ENCODE data around the gene MISP3.

The MISP3 gene

DNA sequence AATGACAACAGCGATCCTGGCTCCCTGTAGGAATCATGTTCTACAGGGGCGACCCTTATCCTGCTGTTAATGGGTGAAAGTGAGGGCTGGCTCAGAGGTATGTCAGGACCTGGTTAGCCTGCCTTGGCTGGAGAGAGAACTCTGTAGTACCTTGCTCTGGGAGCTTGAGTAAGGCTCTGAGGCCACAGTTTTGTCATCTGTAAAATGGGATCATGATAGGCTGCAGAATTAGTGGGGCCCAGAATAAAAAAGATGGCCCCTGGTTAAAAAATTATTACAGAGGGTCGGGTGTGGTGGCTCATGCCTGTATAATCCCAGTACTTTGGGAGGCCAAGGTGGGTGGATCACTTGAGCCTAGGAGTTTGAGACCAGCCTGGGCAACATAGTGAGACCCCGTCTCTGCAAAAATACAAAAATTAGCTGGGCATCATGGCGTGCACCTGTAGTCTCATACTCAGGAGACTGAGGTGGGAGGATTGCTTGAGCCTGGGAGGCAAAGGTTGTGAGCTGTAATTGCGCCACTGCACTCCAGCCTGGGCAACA lies 28.5 kb downstream of the MISP3 start:
- DNase-seq (ENCODE audit: low read depth in 1 of 2, low spot score in 1 of 2): no peak

DNA sequence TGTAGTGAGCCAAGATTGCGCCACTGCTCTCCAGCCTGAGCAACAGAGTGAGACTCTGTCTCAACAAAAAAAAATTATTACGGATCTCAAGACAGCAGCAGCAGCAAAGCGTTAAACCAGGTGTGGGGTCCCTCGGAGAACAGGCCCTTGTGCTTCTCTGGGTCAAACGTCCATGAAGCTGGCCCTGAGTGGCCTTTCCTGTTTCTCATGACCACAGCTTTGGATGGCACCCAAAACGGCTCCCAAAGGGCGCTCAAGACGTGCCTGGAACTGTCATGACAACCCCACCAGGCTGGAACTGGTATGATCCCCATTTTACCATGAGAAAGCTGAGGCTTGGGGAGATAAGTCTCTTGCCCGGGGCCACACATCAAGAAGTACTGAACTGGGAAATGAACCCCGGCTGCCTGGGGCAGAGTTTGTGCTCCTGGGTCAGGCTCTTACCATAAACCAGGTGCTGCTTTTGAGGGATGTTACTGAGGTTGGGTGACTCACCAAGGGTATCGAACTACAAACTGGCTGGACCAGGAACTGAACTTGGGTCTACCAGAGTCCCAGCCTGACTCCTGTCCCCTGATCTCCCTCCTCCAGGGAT lies 29.6 kb downstream of the MISP3 start:
- DNase-seq (ENCODE audit: low read depth in 1 of 2, low spot score in 1 of 2): no peak

DNA sequence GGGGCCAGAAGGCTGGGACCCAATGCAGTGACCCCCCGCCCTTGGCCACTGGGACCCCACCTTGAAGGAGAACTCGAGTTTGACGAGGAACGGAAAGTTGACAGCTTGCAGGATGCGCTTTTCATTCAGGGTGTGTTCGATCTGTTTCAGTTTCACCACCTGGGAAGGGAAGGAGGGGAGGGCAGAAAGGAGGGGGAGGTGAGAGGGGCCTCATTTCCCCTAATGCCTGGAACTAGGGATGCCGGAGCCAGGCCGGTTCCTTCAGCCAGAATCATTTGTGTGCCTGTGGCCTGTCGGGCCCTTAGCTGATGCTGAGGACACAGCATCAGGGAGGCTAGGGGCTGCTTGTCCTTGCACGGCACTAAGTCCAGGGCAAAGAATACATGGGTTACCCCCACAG lies 30.2 kb downstream of the MISP3 start:
- no peak for DNase-seq (ENCODE audit: low read depth in 1 of 2, low spot score in 1 of 2)

DNA sequence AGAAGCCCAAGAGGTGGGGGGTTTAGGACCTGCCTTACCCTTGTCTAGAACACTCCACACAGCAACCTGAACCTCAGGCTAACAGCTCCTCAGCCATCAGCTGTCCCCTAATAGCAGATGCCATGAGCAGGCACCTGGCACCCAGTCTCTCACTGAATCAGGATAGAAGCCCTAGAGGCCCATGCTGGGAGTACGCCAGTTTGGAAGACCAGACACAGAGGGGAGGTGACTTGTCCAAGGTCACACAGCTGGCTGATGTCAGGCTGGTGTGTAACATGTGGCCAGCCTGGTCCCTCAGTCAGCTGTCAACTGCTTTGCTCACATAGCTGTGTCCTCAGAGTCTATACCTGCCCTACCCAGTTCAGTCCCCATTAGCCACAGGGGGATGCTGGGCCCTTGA lies 30.7 kb downstream of the MISP3 start:
- no peak for DNase-seq (ENCODE audit: low read depth in 1 of 2, low spot score in 1 of 2)

DNA sequence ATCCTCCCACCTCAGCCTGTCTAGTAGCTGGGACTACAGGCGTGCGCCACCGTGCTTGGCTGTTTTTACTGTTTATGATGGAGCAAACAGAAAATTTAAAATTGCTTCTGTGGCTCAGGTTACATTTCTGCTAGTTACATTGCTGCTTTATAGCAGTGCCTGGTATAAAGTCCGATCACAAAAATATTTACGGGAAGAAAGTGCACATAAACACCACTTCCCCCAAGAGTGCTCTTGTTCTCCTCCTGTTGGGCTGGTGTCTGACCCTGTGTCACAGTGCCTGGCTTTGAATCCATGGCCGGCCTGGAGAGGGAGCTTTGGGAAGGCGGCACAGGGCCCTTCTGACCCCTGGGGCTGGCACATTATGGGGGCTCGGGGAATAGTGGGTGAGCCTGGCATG lies 33.1 kb downstream of the MISP3 start:
- DNase-seq (ENCODE audit: low read depth in 1 of 2, low spot score in 1 of 2): no peak

DNA sequence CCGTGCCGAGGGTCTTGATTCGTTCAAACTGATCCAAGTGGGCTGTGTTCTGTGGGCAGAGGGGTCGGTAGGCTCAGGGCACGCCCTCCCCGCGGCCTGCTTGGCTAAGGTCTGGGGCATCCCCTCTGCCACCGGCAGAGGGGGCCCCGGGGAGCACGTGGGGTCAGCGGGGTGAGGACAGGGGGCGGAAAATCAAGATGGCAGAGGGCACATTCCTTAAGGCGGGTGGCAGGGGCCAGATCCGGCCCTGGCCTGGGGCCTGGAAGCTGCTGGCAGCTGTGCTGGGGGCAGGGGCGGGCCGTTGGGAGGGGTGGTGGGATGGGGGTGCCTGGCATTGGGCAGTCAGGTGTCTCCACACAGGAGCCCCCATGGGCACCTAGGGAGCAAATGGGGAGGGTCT lies 34.3 kb downstream of the MISP3 start:
- DNase-seq (ENCODE audit: low read depth in 1 of 2, low spot score in 1 of 2): no peak

DNA sequence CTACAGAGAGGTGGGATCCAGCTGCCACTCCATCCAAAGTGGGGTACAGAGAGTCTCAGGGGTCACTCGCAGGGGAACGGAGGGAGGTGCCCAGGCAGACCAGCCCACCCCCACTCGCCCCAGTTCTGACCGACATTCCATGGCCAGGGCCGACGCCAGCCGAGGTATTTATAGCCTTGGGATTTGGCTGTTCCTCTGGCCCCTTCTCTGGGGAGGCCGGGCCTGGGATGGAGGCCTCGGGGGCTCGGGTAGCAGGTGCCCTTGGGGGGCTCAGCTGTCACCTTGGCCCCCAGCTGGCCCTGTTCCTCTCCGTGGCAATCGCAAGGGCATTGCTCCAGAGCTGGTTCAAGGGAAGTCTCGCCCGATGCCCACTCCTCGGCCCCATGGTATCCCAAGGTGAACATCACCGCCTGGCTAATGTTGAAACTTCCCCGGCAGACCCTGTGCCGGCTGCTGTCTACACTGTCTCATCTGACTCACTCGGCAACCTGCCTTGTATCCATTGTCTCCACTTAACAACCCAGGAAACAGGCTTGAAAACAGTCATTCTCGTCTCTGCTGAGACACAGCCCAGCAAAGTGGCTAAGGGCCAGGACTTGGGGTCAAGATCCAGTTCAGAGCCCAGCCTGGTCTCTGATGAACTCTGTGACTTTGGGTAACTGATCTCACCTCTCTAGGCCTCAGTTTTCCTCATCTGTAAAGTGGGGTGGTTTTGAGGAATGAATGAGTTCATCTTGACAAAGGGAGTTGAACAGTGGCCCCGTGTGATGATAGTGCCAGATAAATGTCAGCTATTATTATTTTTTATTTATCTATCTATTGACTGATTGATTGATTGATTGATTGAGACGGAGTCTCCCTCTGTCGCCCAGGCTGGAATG lies 35.2 kb downstream of the MISP3 start:
- DNase-seq (ENCODE audit: low read depth in 1 of 2, low spot score in 1 of 2): no peak

DNA sequence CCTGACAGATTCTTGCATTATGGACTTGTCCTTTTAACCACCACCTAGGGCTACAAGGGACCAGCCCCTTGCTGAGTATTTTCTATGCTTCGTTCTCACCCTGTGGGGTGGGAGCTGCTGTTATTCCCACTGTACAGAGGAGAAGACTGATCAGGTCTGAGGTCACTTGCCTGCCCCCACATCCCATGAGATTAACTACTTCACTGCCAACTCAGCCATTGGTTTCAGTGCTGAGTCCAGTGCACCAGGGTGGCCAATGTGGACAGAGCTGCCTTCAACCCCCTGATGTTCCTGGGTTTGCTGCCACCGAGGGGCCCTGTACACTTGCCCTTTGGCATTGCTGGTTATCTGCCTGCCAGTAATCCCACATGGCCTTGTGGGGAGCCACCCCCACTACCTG lies 38.1 kb downstream of the MISP3 start:
- DNase-seq (ENCODE audit: low read depth in 1 of 2, low spot score in 1 of 2): no peak

DNA sequence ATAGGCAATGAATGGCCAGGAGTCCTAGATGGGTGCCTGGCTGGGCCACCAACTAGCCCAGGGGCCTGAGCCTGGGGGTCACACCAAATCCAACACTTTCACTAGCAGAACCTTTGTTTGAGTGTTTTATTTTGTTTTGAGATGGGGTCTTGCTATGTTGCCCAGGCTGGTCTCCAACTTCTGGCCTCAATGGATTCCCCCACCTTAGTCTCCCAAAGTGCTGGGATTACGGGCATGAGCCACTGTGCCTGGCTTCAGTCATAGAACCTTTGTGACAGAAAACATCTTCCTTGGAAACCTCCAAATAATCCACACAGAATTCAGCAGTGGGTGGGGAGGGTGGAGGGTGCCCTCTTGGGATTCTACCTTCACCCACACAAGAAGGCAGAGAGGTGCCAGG lies 38.9 kb downstream of the MISP3 start:
- no peak for DNase-seq (ENCODE audit: low read depth in 1 of 2, low spot score in 1 of 2)

DNA sequence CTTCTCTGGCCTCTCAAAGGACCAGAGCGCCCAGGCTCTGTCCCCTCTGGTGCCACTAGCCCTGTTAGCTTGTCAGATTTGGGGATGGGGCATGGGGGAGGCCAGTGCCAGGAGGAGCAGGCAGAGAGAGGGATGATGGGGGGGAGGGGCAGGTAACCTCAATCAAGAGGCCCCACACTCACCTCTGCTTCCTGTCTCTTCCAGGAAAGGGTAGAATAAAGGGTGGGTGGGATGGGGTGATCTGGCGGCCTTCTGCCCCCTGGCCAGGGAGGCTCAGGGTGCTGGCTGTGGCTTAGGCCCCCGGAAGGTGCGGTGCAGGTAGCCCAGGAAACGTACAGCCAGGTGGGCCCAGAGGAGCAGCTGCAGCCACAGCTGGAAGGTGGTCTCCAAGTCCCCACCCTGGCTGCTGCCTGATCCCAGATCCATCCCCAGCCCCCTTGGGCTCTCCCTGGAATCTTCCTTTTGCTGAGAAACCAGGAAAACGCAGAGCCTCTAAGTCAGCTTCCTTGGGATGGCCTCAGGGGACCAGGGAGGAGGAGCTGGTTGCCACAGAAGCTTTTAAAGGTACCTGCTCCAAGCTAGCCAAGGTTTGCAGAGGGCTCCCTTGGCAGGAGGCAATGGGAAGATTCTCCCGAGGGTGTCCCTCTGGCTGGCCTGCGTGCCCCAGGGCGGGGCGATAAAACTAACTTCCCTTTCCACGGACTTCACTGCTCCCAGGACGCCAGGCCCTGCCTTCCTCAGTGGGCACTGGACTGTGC lies 39.6 kb downstream of the MISP3 start:
- DNase-seq (ENCODE audit: low read depth in 1 of 2, low spot score in 1 of 2): no peak

DNA sequence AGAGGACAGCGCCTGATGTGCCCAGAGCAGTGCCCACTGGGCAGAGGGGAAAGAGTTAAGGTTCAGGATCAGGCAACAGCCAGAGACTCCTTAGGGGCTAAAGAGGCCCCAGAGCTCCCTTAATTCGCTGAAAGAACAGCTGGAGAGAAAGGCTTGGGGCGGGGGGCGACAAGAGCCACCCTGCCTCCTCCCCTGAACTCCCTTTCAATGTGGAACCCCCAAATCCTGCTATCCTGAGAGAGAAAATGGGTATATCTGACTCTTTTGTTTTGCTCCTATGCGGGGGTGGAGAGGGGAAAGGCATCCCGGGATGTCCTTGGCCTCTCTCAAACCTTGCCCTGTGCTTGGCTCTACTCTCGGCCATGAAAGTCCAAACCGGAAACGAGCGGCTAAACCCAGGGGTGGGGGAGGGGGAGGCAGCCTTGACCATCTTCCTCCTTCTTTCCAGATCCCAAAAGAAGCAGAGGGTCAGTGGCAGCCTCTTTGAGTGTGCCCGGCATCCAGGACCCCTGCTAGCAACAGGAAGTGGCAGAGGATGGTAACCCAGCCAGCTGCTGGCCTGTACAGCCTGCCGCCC lies 40.3 kb downstream of the MISP3 start:
- DNase-seq (ENCODE audit: low read depth in 1 of 2, low spot score in 1 of 2): no peak

DNA sequence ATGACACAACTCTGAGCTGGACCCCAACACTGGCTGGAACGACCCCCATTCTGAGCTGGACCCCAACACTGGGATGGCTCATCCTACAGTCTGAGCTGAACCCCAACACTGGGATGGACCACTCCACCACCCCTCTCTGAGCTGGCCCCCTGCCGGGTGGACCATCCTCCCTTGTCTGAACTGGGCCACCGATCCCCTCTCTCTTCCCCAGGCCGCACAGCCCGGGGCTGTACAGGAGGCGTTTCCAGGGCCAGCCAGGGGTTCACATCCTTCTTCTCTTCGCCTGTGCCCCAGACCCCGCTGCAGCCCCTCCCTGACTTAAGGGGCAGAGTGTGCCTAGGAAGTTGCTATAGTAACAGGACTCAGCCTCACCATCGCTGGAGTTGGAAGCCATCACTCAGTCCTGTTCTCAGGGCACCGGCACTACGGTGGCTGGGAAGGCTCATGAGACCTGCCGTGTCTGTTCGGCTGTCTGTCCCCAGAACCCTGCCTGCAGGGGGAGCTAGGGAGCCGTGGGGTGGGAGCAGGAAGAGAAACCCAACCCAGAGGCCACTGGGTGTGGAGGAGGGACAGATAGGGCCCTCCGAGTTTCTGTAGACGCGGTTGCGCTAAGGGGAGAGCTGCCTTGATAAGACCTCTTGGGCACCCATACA lies 41.3 kb downstream of the MISP3 start:
- DNase-seq (ENCODE audit: low read depth in 1 of 2, low spot score in 1 of 2): peak in 1 of 2 donors; percentile 39

DNA sequence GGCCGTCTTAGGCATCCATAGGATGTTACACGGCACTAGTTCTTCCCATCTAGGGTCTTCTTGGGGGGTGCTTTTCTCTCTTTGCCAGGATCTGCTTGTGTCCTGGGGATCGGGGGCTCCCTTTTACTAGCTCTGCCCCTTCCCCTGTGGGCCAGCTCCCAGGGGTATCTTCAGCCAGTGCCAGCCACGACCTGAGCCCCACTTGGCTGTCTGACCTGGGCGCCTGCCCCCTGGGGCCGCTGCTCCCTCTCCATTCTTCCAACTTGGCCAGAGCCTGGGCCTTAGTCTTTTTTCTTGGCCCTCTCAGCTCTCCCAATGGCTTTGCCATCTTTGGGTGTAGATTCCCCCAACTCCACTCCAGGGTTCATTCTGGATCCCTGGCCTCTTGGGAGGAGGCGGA lies 41.9 kb downstream of the MISP3 start:
- no peak for DNase-seq (ENCODE audit: low read depth in 1 of 2, low spot score in 1 of 2)

DNA sequence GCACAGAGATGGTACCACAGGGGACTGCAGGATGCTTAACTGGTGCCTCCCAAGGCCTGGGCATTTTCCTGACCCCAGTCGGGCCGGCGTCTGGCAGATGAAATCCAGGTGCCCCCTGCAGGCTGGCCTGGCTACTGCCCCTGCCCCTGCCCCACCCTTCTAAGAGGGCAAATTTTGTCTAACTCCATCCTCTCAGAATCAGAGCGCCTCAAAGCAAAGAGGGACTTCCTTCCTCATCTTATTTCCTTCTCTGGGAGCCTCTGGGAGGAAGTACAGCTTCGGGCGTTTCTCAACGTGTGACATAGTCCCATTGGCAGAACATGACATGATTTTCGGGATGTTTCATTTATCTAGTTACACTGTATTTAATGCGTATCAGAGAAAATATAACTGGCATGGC lies 42.3 kb downstream of the MISP3 start:
- peak in 1 of 2 donors; percentile 27 for DNase-seq (ENCODE audit: low read depth in 1 of 2, low spot score in 1 of 2)

DNA sequence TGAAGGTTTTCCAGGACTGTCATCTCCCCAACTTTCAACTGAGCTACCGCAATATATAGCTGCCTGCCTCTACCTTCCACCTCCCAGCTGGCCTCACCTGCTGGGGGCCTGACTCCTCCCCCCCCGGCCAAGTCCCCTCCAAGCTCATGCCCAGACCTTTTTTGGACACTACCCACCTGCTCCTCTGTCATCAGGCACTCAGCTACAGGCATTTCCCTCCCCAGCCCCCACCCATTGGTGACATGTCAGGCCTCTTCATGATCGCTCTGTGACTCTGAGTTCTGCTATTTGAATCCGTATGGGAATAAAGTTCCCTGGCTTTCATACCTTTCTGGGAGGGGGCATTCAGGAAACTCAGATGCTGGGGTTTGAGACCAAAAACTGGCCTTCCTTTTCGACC lies 43.2 kb downstream of the MISP3 start:
- DNase-seq (ENCODE audit: low read depth in 1 of 2, low spot score in 1 of 2): no peak

DNA sequence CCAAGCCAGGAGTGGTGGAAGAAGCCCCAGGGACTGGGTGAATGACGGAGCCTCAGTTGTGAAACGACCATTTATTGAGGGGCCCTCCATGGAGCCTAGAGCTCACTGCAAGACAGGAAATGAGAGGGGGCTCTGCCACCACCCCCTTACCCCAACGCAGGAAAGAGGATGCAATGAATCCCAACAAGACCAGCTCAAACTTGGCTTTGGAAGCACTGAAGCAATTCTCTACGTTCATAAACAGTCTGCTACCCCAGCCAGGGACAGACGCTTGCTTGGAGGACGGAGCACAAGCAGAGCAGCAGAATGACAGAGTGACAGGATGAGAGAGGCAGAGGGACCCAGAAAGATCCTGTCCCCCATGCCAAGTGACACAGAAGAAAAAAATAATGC lies 43.9 kb downstream of the MISP3 start:
- DNase-seq (ENCODE audit: low read depth in 1 of 2, low spot score in 1 of 2): no peak

DNA sequence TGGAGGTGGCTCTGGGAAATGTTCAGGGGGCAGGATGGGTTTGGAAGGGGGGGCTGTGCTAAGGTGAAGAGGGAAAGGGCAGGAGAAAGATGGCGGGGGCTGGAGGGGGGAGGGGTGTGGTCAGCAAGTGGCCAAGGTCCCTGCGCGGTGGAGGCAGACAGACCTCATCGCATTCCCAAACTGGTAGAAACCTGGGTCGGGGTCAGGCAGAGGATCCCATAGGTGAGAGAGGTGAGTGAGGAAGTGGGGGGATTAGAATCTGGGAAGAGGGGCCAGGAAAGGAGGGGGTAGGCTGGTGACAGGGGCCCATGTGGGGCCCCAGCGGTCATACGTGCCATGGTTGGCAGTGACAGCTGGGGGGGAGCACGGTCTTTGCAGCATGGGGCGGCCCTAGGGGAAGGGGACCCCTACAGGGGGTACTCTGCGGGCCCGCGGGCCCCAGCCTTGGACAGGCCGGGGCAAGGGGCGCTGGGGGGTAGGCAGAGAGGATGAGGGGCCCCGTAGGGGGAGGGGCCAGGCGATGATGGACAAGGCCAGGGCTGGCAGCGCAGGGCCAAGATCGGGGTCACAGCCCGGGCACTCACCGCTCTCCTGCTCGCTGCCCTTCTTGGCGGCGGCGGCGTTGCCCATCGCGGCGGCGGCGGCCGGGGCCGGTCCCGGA lies 44.5 kb downstream of the MISP3 start:
- no peak for DNase-seq (ENCODE audit: low read depth in 1 of 2, low spot score in 1 of 2)

DNA sequence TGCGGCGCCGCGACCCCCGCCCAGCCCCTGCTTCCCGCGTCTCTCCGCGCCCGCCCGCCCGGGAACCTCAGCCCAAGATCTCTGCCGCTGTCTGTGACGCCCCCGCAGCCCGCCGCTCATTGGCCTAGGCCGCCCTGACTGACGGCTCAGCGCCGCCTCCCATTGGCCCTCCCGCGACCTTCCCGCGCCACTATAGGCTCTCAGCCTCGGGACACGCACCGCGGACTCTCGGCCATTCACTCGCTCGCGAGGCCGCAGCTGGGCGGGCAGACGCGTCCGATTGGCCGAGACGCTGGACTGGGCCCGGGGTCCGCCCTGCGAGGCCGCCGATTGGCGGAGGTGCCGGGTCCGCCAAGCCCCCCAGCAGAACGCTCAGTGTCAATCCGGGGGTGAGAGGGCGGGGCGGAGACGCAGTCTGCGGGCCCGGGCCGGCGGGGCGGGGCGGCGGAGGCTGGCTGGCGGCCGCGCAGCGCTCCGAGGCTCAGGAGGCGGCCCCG lies 45.1 kb downstream of the MISP3 start, which contains the start of gene PRKACA:
Gene PRKACA (minus strand): TSS at position 95 of the 497 bp plus-strand sequence. CDS start 215 bp downstream, outside the sequence.
- DNase-seq (ENCODE audit: low read depth in 1 of 2, low spot score in 1 of 2): peak; percentile 93 to 97

DNA sequence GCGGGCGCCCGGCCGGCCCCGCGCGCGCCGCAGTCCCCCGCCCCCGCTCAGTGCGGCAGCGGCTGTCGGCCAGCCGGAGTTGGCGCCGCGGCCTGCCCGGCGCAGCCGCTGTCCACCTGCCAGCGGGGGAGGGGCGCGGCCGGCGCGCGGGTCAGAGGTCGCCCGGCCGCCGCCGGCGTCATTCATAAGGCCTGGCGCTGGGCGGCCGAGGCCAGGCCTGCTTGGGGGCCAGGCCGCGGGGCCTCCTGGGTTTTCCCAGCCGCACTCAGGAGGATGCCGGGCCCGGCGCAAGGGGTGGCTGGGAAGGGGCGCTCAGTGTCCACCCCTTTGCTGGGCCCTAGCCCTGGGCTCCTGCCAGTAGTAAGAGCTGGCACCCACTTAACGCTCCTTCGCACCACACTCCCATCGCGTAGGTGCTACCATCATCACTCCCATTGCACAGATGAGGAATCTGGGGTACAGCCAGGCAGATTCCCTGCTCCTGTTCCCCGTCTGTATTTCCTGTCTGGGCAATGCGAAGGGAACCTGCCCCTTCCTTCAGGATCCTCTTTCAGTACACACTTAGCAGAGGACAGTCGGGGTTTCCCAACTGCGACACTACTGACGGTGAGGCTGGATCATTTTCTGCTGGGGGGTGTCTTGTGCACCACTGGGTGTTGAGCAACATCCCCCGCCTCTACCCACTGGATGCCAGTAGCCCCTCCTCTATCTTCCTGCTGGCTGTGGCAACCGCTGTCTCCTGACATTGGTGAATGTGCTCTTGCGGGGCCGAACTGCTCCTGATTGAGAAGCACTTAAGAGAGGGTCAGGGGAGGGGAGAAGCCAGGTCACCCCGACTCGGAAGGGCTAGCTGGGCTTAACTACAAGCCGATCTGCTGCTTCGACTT lies 45.8 kb downstream of the MISP3 start:
- peak in 1 of 2 donors; percentile 19 for DNase-seq (ENCODE audit: low read depth in 1 of 2, low spot score in 1 of 2)

Data from activated CD4-positive, alpha-beta T cell treated with anti-CD3 and anti-CD28 coated beads, Interleukin-2, amount 50 U/mL, for 24 hours (primary cell).